Activated T-helper 1 cell treated with anti-CD3 and anti-CD28 coated beads, Interleukin-2, amount 50 U/mL, for 16 hours (primary cell): ENCODE data around the gene CRYBG3.

ENCODE experiments used
- DNase-seq, 2 donors: peaks; one replicate each; pipeline ENCODE4 v3.0.0-alpha.2; 2020; ENCODE audit warnings: low read depth in 1 of 2, low spot score in 1 of 2

Gene CRYBG3

DNA sequence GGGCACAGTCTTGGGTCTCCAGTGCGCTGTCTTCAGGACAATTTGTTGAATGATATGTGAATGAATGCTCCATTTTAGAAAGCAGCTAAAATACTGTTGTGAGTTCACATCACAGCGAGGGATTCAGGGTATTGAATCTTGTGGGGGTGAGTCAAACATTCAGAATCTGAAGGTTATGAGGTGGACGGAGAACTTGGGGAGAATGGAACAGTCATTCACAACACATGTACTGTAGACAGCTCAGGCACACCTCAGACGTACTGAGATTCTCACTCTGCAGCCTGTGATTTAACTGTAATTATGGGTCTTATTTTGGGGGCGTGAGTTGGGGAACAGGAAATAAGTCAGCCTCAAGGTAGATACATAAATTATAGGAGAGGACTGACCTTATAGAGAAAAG, 13.9 kb downstream of the CRYBG3 start:
- DNase-seq, result no peak

DNA sequence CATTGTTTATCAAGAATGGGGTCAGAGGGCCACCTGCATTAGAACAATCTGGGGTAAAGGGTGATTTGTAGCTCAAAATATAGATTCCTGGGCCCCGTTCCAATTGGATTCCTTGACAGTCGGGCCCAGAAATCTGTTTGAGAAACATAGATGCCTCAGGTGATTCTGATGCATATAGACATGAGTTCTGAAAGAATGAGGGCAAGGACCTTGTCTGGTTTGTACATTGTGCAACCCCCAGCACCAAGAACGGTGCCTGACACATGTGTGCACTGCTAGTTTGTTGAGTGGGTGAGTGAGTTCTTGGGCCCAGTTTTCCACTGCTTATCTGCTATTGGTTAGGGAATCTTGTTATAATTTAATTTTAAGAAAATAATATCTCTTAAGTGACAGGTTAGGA, 16.6 kb downstream of the CRYBG3 start:
- DNase-seq, result no peak

DNA sequence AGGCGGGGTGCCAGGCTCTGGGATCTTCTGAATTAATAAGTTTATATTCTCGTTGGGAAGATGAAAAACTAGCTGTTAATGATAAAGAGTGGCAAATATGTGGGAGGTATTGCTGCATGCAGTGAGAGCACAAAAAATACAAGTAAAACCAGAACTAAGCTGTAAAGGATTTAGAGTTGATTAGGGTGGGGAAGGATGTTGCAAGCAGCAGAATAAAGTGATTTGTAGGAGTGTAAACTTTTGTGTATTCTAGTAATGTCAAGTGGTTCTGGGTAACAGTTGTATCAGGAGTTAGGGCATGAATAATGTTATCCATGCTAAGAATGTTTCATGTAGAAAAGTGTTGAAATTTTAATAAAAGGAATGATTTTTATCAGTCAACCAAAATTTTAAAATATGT, 18.1 kb downstream of the CRYBG3 start:
- no peak for DNase-seq

DNA sequence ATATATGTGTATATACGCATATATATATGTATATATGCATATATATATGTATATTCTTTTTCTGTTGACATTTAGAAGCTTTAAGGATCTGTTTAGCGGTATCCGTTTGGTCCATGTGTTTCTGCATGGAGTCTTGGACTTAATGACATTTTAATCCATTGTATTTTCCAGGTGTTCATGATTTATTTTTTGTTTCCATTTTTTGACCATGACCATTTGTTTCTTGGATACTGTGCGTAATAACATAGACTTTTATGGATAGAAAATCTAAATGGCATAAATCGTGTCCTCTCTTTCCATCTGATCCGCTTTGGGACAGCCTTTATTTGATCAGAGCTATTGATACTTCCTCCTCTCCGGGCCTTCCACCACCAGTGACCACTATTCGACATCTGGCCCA, 19.5 kb downstream of the CRYBG3 start:
- no peak for DNase-seq

DNA sequence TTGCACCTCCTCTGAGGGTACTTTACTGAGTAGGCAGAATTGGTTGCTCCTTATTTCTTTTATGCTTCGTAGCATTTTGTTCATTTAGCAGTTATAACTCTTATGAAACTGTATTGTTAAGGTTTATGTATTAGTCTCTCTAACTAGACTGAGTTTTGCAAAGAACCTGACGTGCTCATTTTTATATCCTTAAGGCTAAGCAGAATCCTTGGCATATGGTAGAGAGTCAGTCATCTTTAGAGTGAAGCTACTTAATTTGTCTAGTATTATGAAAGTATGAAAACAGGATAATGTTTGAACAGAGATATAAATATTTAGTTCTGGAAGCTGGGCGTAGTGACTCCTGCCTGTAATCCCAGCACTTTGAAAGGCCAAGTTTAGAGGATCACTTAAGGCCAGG, 20.1 kb downstream of the CRYBG3 start:
- no peak for DNase-seq

DNA sequence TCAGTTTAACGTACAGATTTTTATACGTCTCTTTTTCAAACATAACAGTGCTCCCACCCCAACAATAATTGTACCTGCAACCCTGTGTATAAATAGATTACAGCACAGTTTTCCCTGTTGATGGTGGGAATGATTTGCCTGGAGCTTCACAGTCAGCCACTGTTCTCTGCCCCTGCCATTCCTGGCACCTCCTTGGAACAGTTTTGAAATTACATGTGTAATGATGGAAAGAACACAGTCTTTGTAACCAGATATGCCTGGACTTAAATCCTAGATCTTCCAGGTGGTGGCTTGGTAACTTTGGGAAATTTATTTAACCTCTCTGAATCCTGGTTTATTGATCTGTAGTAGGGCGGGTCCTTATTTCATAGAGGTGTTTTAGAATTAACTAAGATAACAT, 27.0 kb downstream of the CRYBG3 start:
- DNase-seq, result no peak

DNA sequence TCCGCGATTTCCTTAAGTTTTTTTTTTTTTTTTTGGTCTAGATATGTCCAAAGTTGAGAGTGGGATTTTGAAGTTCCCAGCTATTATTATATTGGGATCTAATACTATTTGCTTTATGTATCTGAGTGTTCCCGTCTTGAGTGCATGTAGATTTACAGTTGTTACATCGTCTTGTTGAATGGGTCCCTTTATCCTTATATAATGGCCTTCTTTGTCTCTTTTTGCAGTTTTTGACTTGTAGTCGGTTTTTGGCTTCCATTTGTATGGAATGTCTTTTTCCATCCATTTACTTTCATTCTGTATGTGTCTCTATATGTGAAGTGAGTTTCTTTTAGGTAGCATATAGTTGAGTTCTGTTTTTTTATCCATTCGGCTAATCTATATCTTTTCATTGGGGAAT, 35.6 kb downstream of the CRYBG3 start:
- no peak for DNase-seq

DNA sequence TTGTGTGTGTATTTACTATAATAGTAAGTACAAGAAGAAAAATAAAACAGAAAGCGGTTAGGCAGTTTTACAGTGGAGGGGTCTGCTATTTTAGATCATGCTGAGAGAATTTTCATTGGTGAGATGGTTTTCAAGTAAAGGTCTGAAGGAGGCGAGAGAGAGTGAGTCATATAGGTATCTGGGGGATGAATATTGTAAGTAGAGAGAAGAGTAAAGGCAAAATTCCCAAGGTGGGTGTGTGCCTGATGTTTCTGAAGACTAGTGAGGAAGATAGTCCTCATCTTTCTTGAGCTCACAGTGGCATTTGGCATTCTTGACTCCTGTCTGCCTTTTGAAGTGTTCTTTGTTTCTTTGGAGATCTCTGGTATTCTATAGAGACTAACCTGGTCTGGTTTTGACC, 38.6 kb downstream of the CRYBG3 start:
- DNase-seq, result no peak

DNA sequence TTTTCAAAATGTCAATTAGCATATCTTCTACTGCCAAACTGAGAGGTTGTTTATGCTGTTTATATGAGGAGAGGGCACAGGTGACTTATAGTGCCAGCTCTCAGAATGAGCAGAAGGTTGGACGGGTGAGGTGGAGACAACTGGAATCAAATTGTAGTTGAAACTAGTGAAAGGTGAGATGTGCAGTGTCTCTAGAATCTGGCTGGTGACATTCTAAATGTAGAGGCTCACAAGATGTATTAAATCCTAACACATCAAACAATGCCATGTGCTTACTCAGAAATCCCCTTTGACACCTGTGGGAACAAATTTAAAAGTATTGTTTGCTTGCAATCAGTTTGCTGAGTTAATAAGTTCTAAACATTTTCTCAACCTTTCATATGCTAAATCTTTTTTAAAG, 40.8 kb downstream of the CRYBG3 start:
- DNase-seq, result no peak

DNA sequence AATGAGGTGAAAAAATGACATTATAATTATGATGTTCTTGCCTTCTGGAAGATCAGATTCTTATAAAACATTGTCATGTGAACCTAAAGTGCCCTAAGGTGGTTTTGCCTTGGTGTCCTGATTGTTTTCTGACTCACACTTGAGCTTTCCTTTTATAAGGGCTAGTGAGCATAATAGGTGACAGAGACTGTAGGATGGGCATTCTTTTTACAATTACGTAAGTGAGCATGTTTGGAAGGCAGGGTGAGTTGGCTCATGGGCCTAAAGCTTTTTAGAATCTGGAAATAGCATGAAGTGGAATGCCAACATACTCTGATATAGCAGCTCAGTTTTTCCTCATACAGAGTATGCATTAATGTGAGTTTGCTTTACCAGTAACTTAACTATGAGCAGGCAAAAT, 41.2 kb downstream of the CRYBG3 start:
- no peak for DNase-seq

DNA sequence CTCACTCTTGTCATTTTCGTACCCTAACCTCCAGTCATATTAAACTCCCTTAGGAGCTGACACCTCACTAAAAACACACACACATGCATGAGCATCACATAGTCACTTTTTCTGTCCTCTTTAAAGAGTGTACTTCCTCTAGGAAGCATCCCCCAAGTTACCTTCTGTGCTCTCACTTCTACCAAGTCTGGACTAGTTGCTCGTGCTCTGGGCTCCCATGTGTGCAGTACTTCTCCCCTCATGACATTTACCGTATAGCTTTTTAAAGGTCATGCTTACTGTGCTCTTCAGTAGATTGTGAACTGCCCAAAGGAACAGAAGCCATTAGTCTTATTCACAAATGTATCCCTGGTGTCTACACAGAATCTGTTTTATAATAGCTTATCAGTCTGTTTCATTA, 42.0 kb downstream of the CRYBG3 start:
- no peak for DNase-seq

DNA sequence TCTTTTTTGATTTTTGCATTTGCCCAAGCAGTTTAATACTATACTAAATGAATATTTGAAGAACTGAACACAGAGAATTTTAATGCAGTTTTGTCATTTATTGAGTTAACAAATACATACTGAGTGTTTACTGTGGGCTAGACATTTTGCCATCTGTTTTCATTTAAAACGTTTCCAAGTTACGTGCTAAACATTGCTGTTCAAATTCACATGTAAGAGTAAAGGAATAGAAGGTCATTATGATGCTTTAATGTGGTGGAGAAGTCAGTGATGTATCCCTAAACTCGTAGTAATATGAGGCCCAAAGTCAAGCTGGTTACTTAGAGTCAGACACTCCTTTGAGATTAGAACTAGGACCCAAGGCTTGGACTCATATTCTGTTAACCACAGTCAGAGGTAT, 49.4 kb downstream of the CRYBG3 start:
- no peak for DNase-seq

DNA sequence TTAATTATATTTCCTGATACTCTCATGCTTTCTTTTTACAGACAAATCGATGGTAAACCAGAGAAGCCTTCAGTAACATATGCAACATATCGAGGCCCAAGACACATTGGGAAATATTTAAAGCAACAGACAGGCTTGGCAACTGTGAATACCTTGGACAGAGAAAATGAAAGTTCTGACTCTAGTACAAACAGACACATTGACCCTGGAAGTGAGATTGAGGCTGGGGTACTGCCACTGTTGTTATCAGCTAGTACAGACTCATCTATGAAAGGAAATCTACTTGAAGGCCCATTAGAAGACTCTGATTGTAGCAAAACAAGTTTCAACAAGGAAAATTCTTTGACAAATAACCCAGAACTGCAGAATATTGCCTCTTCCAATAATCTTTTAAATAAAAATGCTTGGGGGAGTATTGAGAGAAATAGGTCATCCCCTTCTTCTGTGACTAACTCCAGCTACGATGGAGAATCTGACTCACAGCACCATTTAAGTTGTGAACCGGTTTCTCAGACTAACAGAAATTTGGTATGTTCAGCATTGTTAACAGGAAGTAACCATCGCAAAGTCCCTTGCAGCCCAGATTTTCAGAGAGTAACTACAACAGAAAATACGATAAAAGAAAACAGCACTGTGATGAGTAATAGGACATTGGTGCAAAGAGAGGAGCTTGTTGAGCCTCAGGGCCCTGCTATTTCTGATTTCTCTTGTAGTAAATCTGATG, 50.2 kb downstream of the CRYBG3 start:
- DNase-seq, result peak in 1 of 2 donors; percentile 1

DNA sequence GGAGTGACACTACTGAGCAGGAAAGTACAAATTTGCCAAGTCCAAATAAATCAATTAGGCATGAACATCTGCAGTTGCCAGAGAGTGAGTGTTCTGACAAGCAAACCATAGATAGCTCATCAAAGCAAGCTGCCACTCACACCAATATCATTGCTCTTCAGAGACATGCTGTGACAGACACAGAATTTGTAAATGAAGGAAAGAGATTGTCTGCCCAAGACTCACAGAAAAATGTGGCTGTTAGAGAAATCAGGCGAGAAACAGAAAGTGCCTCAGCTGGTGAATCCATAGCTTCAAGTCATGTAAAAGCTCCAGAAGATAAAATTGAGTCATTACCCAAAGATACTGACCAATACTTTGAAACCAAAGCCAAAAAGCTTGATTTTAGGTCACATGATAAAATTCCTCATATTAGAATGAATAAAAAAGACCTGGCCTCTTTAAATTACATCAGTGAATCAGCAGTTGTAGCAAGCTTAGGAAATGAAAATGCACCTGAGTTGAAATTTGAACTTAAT, 50.8 kb downstream of the CRYBG3 start:
- DNase-seq, result no peak

DNA sequence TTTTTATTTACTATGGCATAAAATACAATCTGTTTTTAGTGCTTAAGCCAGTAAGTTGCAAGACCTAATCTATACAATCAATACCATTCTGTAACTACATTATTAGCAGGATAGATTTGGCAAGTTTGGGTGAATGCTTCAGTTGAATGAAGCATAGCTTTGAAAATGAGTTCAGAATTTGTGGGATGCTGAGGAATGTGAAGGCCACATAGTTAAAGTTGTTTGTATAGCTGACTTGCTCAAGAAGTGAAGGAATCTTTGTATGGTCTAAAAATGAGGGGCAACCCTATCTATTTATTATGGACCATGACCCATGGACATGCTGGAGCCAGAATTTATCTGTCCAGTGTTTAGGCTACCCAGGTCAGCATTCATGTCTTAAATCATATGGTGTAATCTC, 58.5 kb downstream of the CRYBG3 start:
- DNase-seq, result no peak

DNA sequence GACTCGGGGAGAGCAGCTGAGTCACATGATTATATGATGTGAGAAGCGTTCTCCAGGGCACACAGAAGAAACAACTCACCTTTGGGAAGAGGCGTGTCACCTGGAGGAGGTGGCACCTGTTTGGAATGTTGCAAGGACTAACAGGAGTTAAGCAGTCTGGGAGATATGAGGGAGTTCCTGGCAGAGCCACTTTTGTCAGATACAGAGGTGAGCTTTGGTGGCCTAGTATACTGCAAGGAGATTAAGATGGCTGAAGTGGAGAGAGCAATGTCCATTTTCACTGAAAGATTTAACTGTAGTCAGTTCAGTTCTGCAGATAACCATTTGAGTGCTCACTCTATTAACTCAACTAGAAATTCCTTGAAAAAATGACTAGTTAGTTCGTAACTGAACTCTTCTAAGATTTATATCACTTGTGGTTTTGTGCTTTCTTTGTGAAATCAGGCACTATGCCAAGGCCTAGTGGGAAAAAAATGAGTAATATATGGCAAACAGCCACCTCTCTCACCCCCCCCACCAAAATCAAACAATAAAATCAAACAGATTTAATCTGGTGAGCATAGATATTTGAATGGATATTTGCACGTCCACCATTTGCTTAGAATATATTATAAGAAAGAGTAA, 61.3 kb downstream of the CRYBG3 start:
- no peak for DNase-seq

DNA sequence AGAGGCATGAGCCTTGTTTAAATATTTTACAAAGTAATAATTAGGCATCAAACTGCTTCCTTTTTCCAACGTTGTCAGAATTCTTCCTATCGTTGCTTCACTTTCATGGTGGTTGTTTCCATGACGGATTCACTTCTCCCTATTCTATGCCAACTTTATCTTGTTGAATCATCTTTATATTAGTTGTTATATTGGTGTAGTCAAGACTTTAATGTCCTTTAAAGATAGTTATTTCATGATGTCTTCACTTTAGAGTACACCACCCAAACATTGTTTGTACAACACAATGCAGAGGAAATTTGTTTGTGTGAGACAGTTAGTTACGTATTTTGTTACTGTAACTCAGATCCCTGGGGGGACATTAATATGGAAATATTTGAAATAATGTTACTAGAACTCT, 61.9 kb downstream of the CRYBG3 start:
- DNase-seq, result no peak

DNA sequence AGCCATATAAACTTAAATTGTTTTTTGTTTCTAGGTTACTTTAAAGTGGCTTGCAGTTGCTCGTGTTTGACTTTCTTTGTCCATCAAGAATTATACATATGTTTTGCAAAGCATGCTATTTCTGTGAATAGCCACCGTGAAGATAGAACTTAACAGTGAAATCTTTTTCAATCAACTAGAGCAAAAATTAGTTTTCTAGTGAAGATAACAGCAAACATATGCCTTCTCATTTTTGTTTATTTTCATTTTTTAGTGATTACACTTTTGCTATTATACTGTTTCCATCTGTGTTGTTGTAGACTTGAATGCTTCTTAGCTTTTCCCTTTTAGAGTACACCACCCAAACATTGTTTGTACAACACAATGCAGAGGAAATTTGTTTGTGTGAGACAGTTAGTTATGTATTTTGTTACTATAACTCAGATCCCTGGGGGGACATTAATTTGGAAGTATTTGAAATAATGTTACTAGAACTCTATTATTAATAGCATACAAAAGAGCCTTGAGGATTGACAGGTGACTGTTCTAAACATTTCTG, 62.8 kb downstream of the CRYBG3 start:
- no peak for DNase-seq

DNA sequence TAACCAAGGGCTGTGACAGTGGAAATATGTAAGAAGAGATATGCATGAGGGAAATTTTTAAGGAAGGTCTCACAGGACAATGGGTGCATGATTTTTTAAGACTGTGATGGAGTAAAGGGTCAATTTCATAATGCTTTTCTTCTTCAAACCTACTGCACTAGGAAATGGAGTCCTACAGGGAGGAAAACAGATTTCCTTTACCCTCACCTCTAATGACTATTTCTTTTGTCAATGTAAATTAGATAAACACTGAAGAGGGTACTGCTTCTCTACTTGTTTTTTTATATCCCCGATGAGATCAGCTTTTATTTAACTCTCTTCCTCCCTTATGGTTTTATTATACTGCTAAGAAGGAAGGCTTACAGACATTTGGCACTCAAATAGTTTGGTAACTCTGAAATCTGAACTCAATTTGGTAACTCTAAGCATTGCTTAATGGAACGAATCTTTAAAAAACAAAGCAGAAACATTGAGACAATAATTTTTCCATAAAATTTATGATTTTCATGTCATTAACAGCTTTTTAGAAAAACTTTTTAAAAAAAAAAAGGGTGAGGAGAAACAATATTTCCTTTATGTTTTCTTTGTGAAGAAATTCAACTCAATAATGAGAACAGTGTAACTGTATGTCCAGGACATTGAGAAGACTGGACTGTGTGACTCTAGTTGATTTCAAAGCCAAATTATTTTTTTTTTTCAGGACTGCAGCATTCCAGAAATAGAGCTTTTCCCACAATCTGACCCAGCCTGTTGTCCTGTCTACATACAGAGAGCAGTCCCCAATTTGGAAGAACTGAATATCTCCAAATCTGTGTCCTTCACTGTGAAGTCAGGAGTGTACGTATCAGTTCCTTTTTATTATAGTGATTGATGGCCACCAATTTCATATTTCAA, 64.4 kb downstream of the CRYBG3 start:
- no peak for DNase-seq

DNA sequence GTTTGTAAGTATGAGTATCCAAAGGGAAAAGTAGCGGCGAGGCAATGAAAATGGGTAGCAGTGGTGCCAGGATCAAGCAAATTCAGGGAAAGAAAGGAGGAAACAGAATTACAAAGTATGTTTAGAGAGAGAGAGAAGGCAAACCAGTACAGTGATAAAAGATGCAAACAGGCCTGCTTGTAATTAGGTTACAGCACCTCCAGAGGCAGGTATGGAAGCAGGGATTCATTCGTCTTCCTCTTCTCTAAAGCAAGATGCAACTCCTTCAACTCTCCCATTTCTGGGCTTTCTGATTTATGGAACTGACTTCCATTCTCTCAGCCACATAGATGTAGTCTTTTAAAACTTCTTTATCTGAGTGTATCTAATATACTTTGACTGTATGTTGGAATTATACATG, 68.0 kb downstream of the CRYBG3 start:
- DNase-seq, result no peak

DNA sequence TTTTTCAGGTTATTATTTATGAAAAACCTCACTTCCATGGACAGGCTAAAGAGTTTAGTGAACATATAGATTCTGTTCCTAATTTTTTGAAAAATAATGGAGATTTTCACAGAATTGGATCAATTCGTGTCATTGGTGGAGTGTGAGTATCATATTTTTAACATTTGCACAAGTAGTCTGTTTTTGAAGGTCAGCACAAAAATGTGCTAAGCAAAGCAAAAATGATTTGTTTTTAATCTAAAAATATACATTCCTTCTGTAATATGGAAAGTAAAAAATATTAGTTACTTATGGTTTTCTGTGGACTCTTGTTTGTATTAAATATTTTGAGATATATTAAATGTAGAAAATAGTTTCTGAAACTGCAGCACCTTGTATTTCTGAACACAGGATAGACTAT, 71.0 kb downstream of the CRYBG3 start:
- DNase-seq, result no peak

DNA sequence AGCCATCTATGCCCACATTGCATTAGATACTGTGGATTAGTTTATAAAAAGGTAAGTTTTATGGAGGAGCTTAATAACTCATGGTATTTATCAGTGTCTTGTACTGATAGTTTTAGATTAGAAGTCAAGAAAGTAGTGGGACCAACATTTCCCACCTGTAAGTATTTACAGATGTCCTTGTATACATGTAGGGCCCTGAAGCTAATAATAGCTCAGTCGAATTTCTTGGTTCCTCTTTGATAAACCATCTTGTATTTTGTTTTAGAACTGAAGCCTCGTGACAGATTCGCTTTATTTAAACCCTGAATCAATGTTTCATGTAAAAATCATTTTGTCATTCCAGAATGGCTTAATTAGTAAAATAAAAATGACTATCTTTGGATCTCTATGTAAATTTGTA, 73.4 kb downstream of the CRYBG3 start:
- DNase-seq, result no peak
